ENCODE data around the gene EXO1.

GRCh38 chr1:241932845-241933244, 84.8 kb downstream of the EXO1 start:
- TF ChIP-seq CTCF (IDR thresholded peaks at IDR 0.05), result no peak
- TF ChIP-seq POLR2A (IDR thresholded peaks at IDR 0.05), result no peak
